DND-41 (cell line): ENCODE results near the gene MRPL4.

Experiments
- CTCF ChIP-seq: IDR thresholded peaks from 2 replicates; pipeline ENCODE4 v1.5.1; 2012; ENCODE audit warnings: borderline replicate concordance, low read length, moderate library complexity, mild to moderate bottlenecking; ENCODE audit not compliant: poor library complexity, severe bottlenecking; ENCODE audit errors: extremely low read depth
- EZH2 ChIP-seq: IDR thresholded peaks from 3 replicates; pipeline ENCODE4 v1.6.1; 2012; ENCODE audit warnings: borderline replicate concordance, low read depth, mild to moderate bottlenecking, moderate library complexity, low read length, inconsistent platforms; ENCODE audit not compliant: severe bottlenecking

DNA sequence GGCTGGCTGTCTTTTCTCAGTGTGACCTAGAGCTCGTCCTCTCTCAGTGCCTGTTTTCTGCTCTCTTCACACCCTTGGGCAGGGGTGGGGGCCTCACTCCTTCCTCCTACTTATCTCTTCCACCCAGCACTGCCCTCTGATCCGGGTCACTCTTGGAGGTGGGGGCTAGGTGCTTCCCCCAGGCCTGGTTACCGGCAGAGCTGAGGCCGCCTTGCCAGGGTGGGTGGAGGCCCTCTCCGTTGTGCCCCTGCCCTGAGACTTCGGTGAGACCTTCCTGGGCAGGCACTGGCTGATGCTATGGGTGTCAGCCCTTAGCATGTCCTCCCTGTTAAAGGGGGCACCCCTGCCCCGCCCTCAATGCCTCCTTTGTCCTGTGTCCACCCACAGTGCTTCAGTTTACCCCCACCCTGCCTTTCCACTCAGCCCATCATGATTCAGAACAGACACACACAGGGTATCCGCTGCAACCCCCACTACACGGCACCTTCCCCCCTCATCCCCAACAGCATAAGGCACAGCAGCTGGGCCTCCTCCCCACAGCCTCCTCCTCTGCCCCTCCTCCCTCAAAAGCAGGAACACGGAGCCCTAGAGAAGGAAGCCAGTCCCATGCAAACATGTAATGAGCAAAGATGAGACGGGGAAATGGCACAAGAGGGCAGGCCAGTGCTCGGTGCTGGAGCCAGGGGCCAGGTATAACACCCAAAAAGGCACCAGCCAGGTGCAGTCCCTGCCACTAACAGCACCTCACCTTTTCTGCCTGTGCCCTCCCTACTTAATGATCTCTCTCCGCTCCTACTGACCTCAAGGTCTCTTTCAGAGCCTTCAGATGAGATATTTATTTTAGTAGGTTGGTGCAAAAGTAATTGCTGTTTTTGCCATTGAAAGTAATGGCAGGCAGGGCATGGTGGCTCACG, 47.8 kb downstream of the MRPL4 start:
- TF ChIP-seq CTCF (no peak), EZH2 (no peak)
